IMR-90 (cell line): Measurements from ENCODE around the gene OSBPL9. TPM values are rescaled to one million over a fixed set of nuclear protein-coding genes. Genes with fewer than 3 reads are reported as not detected.

Experiments used
- ATAC-seq: fragments of 200-7000 bp; cut with Tn5 transposase; 2 replicates; pipeline ENCODE4 v1.9.1; 2020; ENCODE audit warnings: low read depth, mild to moderate bottlenecking, moderate library complexity
- BruUV-seq: library from RNA; stranded (reverse); fragments of 400-500 nt; replicated peaks from 2 replicates; lab custom pipeline; 2021; lab: Mats Ljungman, UMichigan
- CTCF ChIA-PET: fragments of 300-600 bp; formaldehyde crosslinking; extraction: SDS; loops from one replicate; lab custom pipeline; 2021; ENCODE audit warnings: antibody characterized with exemption; lab: Yijun Ruan, JAX
- POLR2A ChIA-PET: fragments of 300-600 bp; sonication (Branson Sonifier 250); formaldehyde crosslinking; loops from one replicate; lab custom pipeline; 2022; ENCODE audit warnings: antibody characterized with exemption; ENCODE audit not compliant: unreplicated experiment; lab: Charles Lee
- DNase-seq: peaks from one replicate; pipeline ENCODE4 v3.0.0; 2013
- H2AFZ ChIP-seq: replicated peaks from 2 replicates; pipeline ENCODE3; 2013; ENCODE audit warnings: low read length, mild to moderate bottlenecking; ENCODE audit not compliant: poor library complexity
- H2AK5ac ChIP-seq: 2 replicates; pipeline ENCODE4 v1.6.1; 2013; ENCODE audit warnings: low read depth, low read length, inconsistent platforms
- H2AK9ac ChIP-seq: replicated peaks from 2 replicates; pipeline ENCODE3; 2013; ENCODE audit warnings: mild to moderate bottlenecking, low read depth, low read length, moderate library complexity; ENCODE audit not compliant: poor library complexity
- H2BK120ac ChIP-seq: 2 replicates; pipeline ENCODE4 v1.6.1; 2013; ENCODE audit warnings: low read depth, low read length, inconsistent platforms
- H2BK15ac ChIP-seq: 3 replicates; pipeline ENCODE4 v1.6.1; 2013; ENCODE audit warnings: low read depth, low read length, inconsistent platforms
- H2BK20ac ChIP-seq: 2 replicates; pipeline ENCODE4 v1.6.1; 2013; ENCODE audit warnings: low read depth, mild to moderate bottlenecking, inconsistent platforms, low read length, moderate library complexity
- H2BK5ac ChIP-seq: 2 replicates; pipeline ENCODE4 v1.6.1; 2013; ENCODE audit warnings: mild to moderate bottlenecking, low read depth, low read length, inconsistent platforms; ENCODE audit not compliant: poor library complexity, severe bottlenecking
- H3K14ac ChIP-seq: replicated peaks from 2 replicates; pipeline ENCODE4 v1.6.1; 2013; ENCODE audit warnings: low read depth, low read length, inconsistent platforms
- H3K18ac ChIP-seq: 2 replicates; pipeline ENCODE4 v1.6.1; 2013; ENCODE audit warnings: low read depth, low read length, control low read depth
- H3K23ac ChIP-seq: 2 replicates; pipeline ENCODE4 v1.6.1; 2013; ENCODE audit warnings: low read depth, low read length, inconsistent platforms
- H3K27ac ChIP-seq: 2 replicates; pipeline ENCODE4 v1.5.1; 2013; ENCODE audit warnings: mild to moderate bottlenecking, control low read depth, low read length; ENCODE audit not compliant: insufficient read depth
- H3K27me3 ChIP-seq: 2 replicates; pipeline ENCODE4 v1.6.1; 2013; ENCODE audit warnings: low read length; ENCODE audit not compliant: control insufficient read depth, insufficient read depth
- H3K36me3 ChIP-seq: 2 replicates; pipeline ENCODE4 v1.6.1; 2013; ENCODE audit warnings: low read length, mixed read lengths; ENCODE audit not compliant: control insufficient read depth, insufficient read depth
- H3K4ac ChIP-seq: 2 replicates; pipeline ENCODE4 v1.6.1; 2013; ENCODE audit warnings: low read depth, low read length, inconsistent platforms
- H3K4me1 ChIP-seq: 2 replicates; pipeline ENCODE4 v1.6.1; 2013; ENCODE audit warnings: low read length, mixed read lengths; ENCODE audit not compliant: control insufficient read depth, insufficient read depth
- H3K4me2 ChIP-seq: 2 replicates; pipeline ENCODE4 v1.6.1; 2013; ENCODE audit warnings: low read depth, mild to moderate bottlenecking, control low read depth, low read length, moderate library complexity
- H3K4me3 ChIP-seq: 2 replicates; pipeline ENCODE4 v1.5.1; 2013; ENCODE audit warnings: low read depth, mild to moderate bottlenecking, control low read depth, low read length, moderate library complexity; ENCODE audit not compliant: insufficient read depth
- H3K56ac ChIP-seq: 2 replicates; pipeline ENCODE4 v1.6.1; 2013; ENCODE audit warnings: low read length, inconsistent platforms; ENCODE audit not compliant: insufficient read depth; ENCODE audit errors: extremely low read depth
- H3K79me1 ChIP-seq, 2 experiments: 2 replicates each; pipeline ENCODE4 v1.6.1; 2013; ENCODE audit warnings: low read length in 2 of 2, inconsistent platforms in 1 of 2, low read depth in 1 of 2
- H3K9ac ChIP-seq: 2 replicates; pipeline ENCODE4 v1.6.1; 2013; ENCODE audit warnings: low read depth, low read length, control low read depth
- H3K9me1 ChIP-seq: 2 replicates; pipeline ENCODE4 v1.6.1; 2013; ENCODE audit warnings: low read length, inconsistent platforms; ENCODE audit not compliant: insufficient read depth
- H3K9me3 ChIP-seq: 2 replicates; pipeline ENCODE4 v1.6.1; 2013; ENCODE audit warnings: low read length; ENCODE audit not compliant: control insufficient read depth, insufficient read depth
- H4K20me1 ChIP-seq: 2 replicates; pipeline ENCODE4 v1.6.1; 2013; ENCODE audit warnings: low read length, inconsistent platforms; ENCODE audit not compliant: insufficient read depth
- H4K5ac ChIP-seq: 2 replicates; pipeline ENCODE4 v1.6.1; 2013; ENCODE audit warnings: mild to moderate bottlenecking, low read depth, low read length, control low read depth
- H4K8ac ChIP-seq, 2 experiments: 2 replicates each; pipeline ENCODE4 v1.6.1; 2013; ENCODE audit warnings: low read depth in 2 of 2, low read length in 2 of 2, control low read depth in 1 of 2, inconsistent platforms in 1 of 2
- H4K91ac ChIP-seq: 2 replicates; pipeline ENCODE4 v1.6.1; 2013; ENCODE audit warnings: low read depth, low read length, inconsistent platforms; ENCODE audit not compliant: insufficient read depth
- BHLHE40 ChIP-seq: fragments of 150-350 bp; IDR thresholded peaks from 2 replicates; pipeline ENCODE4 v1.6.1; 2016; ENCODE audit warnings: mild to moderate bottlenecking, low read depth, low read length
- CHD1 ChIP-seq: IDR thresholded peaks from 2 replicates; pipeline ENCODE4 v1.6.1; 2012; ENCODE audit warnings: low read depth, low read length, improper control_type of control experiment
- FOS ChIP-seq: fragments of 150-350 bp; IDR thresholded peaks from 2 replicates; pipeline ENCODE4 v1.6.1; 2016; ENCODE audit warnings: low read depth, low read length
- WGBS, 2 experiments: methylation state at CpG; one replicate each; pipeline versions ENCODE4 v1.1.5 to v1.1.7; 2013; ENCODE audit warnings: missing lambda C conversion rate in 2 of 2; ENCODE audit not compliant: insufficient read length in 1 of 2; ENCODE audit errors: extremely low coverage in 2 of 2; 5-methylcytosine and 5-hydroxymethylcytosine counted together
- dilution Hi-C: fragments of 300-500 bp; cut with HindIII; formaldehyde crosslinking; loops from one replicate; pipeline ENCODE4 v1.14.3; 2018; ENCODE audit warnings: low sequenced_read_pairs; ENCODE audit not compliant: unreplicated experiment
- in situ Hi-C: fragments of 300-500 bp; cut with MboI; formaldehyde crosslinking; loops from 3 replicates; pipeline ENCODE4 v1.14.3; 2019; ENCODE audit warnings: low sequenced_read_pairs, inconsistent platforms, mixed read lengths
- intact Hi-C: fragments of 100-400 bp; cut with micrococcal nuclease; formaldehyde crosslinking; loops from 2 replicates; pipeline ENCODE4 v1.10.0; 2022
- polyA plus RNA-seq, 3 experiments: library from polyadenylated mRNA; depleted of rRNA; stranded (reverse); fragments of >200 nt; gene quantifications; 2 replicates each; pipeline ENCODE4 v1.2.3, GENCODE V29; 2012; ENCODE audit warnings: low replicate concordance in 1 of 3
- total RNA-seq: library from RNA; depleted of rRNA; stranded (reverse); fragments of >200 nt; gene quantifications from 2 replicates; pipeline ENCODE4 v1.2.3, GENCODE V29; 2012

Gene OSBPL9
- total and polyA plus RNA-seq, 2 of the 4 experiments (the other 2 are of a cell fraction) = 51.4 to 127 TPM

- ChIA-PET POLR2A (no interaction called here), CTCF (interaction anchor here (0.6 kb wide), 1 partner anchor 197 kb away, joined by 7 read pairs; no protein-coding TSS in a partner anchor)
- dilution Hi-C loops (no loop called here), intact Hi-C loops (no loop called here), in situ Hi-C loops (no loop called here)
- H3K79me1 ChIP-seq = peaks cover 18 to 38% of the 10 kb centered on the region in 2 experiments
- ATAC-seq (no peak), DNase-seq (no peak)
- H3K4me3 ChIP-seq = no peak overlapping the region
- BruUV-seq = no TSS peak
- TF ChIP-seq BHLHE40 (no peak), CHD1 (no peak), FOS (no peak)
- H4K20me1 ChIP-seq = peaks cover 21% of the 10 kb centered on the region
- H3K4me2 ChIP-seq = no peak overlapping the region
- no peak overlapping the region for H2BK20ac ChIP-seq
- no peak overlapping the region for H3K4ac ChIP-seq
- H3K4me1 ChIP-seq = no peaks in the 10 kb centered on the region
- H3K9me3 ChIP-seq = no peaks in the 10 kb centered on the region
- no peak overlapping the region for H3K23ac ChIP-seq
- no peak overlapping the region for H4K8ac ChIP-seq
- WGBS, 2 experiments = no CpG with 5 or more reads among the region's 2 CpGs
- H3K9me1 ChIP-seq = peaks cover 22% of the 10 kb centered on the region
- no peak overlapping the region for H3K14ac ChIP-seq
- H3K27ac ChIP-seq = no peak overlapping the region
- no peak overlapping the region for H4K91ac ChIP-seq
- H3K36me3 ChIP-seq = no peaks in the 10 kb centered on the region
- no peak overlapping the region for H2BK15ac ChIP-seq
- no peak overlapping the region for H2BK5ac ChIP-seq
- no peak overlapping the region for H2AK5ac ChIP-seq
- H2AFZ ChIP-seq = no peak overlapping the region
- no peak overlapping the region for H2BK120ac ChIP-seq
- H2AK9ac ChIP-seq = peak overlapping the region; percentile 45
- H4K5ac ChIP-seq = no peak overlapping the region
- no peak overlapping the region for H3K9ac ChIP-seq
- no peak overlapping the region for H3K18ac ChIP-seq
- no peaks in the 10 kb centered on the region for H3K27me3 ChIP-seq
- H3K56ac ChIP-seq = no peak overlapping the region
Measured at GRCh38 chr1:51709951-51710350, 93.1 kb downstream of the OSBPL9 start.
